K562 (cell line): ENCODE measurements around the gene TAS1R3. TPM values are rescaled to one million over a fixed set of nuclear protein-coding genes. Genes with fewer than 3 reads are reported as not detected.

ENCODE experiments used
- ATF1 ChIP-seq, 2 experiments: fragments of 450-650 bp in 1 of 2; IDR thresholded peaks; 2 replicates each; pipeline ENCODE4 v1.6.1; 2016; ENCODE audit warnings: missing compliant biosample characterization in 1 of 2, missing genetic modification characterization in 1 of 2
- CBFA2T3 ChIP-seq: fragments of 450-650 bp; IDR thresholded peaks from 2 replicates; pipeline ENCODE4 v1.6.1; 2017
- FOS ChIP-seq: IDR thresholded peaks from 3 replicates; pipeline ENCODE4 v1.6.1; 2011; ENCODE audit not compliant: insufficient read length; ENCODE audit errors: extremely low read depth
- KHSRP ChIP-seq: fragments of 450-650 bp; IDR thresholded peaks from 2 replicates; pipeline ENCODE4 v1.6.1; 2017
- MBD2 ChIP-seq: sonication (generic); IDR thresholded peaks from 2 replicates; pipeline ENCODE4 v1.6.1; 2016; ENCODE audit warnings: low read depth, borderline replicate concordance
- NCOR1 ChIP-seq: fragments of 450-650 bp; IDR thresholded peaks from 2 replicates; pipeline ENCODE4 v1.6.1; 2016; ENCODE audit warnings: mild to moderate bottlenecking, moderate library complexity
- NFATC3 ChIP-seq: fragments of 450-650 bp; IDR thresholded peaks from 2 replicates; pipeline ENCODE4 v1.6.1; 2017; ENCODE audit warnings: mild to moderate bottlenecking
- RAD51 ChIP-seq: fragments of 450-650 bp; IDR thresholded peaks from 2 replicates; pipeline ENCODE4 v1.7.1; 2016; ENCODE audit warnings: low read depth, mild to moderate bottlenecking, borderline replicate concordance
- RBBP5 ChIP-seq: fragments of 200-600 bp; sonication (generic); IDR thresholded peaks from 2 replicates; pipeline ENCODE4 v1.6.1; 2012; ENCODE audit warnings: borderline replicate concordance, mild to moderate bottlenecking, low read length, control low read depth, inconsistent platforms; ENCODE audit not compliant: insufficient read depth, poor library complexity, severe bottlenecking
- TCFL5 ChIP-seq: fragments of 250-450 bp; sonication (Bioruptor Pico); conservative IDR thresholded peaks from 2 replicates; pipeline ENCODE4 v1.6.1; 2021; ENCODE audit warnings: mild to moderate bottlenecking, moderate library complexity, matching md5 sums
- TFAM ChIP-seq: fragments of 250-450 bp; sonication (Bioruptor Pico); conservative IDR thresholded peaks from 2 replicates; pipeline ENCODE4 v1.5.0; 2021; ENCODE audit warnings: mild to moderate bottlenecking, moderate library complexity
- TFAP4 ChIP-seq: sonication (generic); formaldehyde crosslinking; IDR thresholded peaks from 2 replicates; pipeline ENCODE4 v1.8.0; 2022; ENCODE audit warnings: missing genetic modification reagents, mild to moderate bottlenecking, moderate library complexity, borderline replicate concordance
- THRA ChIP-seq: fragments of 450-650 bp; IDR thresholded peaks from 2 replicates; pipeline ENCODE4 v1.6.1; 2017; ENCODE audit warnings: mild to moderate bottlenecking, moderate library complexity
- ZNF311 ChIP-seq: fragments of 250-450 bp; sonication (Bioruptor Pico); IDR thresholded peaks from 2 replicates; pipeline ENCODE4 v1.4.0; 2020; ENCODE audit warnings: mild to moderate bottlenecking, moderate library complexity
- ZNF518B ChIP-seq: fragments of 250-450 bp; sonication (Bioruptor Pico); IDR thresholded peaks from 2 replicates; pipeline ENCODE4 v1.5.0; 2021; ENCODE audit warnings: mild to moderate bottlenecking, moderate library complexity
- polyA plus RNA-seq, 8 experiments: library from polyadenylated mRNA; depleted of rRNA in 4 of 8; stranded (reverse) in 5 of 8; unstranded in 3 of 8; fragments of >200 nt; fragmentation: Nextera tagmentation in 2 of 8; fragmentation: Illumina TruSeq in 1 of 8; extraction: Ambion mirVana in 2 of 8; extraction: Trizol in 1 of 8; gene quantifications; 2 replicates each; pipeline versions ENCODE4 v1.2.1 to v1.2.3, GENCODE V29; 2011 to 2014; ENCODE audit warnings: inconsistent platforms in 1 of 8, missing spikeins in 1 of 8
- total RNA-seq, 7 experiments: library from RNA; depleted of rRNA in 6 of 7; stranded (reverse); fragments of >200 nt in 6 of 7; fragmentation: Illumina TruSeq in 2 of 7; extraction: Trizol in 2 of 7; gene quantifications; 2 replicates each; pipeline versions ENCODE4 v1.2.1 to v1.2.3, GENCODE V29; 2011 to 2021; ENCODE audit warnings: low replicate concordance in 1 of 7

Gene TAS1R3
- total and polyA plus RNA-seq, 9 of the 15 experiments (the other 6 are each of a cell fraction or from before 2014, with no cell fraction given): 0.07 to 0.13 TPM; not detected in 7

- TF ChIP-seq ZNF518B (CRISPR knock-in tag): no peak
- peak; percentile 81 for TF ChIP-seq RBBP5
- no peak for TF ChIP-seq TFAM (CRISPR knock-in tag)
- TF ChIP-seq NFATC3: no peak
- no peak for TF ChIP-seq NCOR1
- no peak for TF ChIP-seq RAD51
- no peak for TF ChIP-seq TCFL5 (CRISPR knock-in tag)
- TF ChIP-seq ZNF311: no peak
- TF ChIP-seq TFAP4 (CRISPR knock-in tag): peak; percentile 54; the same call in 1 of the 2 replicates
- peak; percentile 71; the same call in 1 of the 2 replicates for TF ChIP-seq MBD2
- no peak for TF ChIP-seq KHSRP
- no peak for TF ChIP-seq ATF1 (CRISPR knock-in tag; IDR thresholded peaks at IDR 0.05)
- TF ChIP-seq ATF1 (tag; IDR thresholded peaks at IDR 0.05): 0 out of 2 replicates have a peak, but pooled peaks have one; percentile 44
- peak; percentile 62 for TF ChIP-seq FOS
- no peak for TF ChIP-seq CBFA2T3
- no peak for TF ChIP-seq THRA
Measured at GRCh38 chr1:1324524-1325287, 6.4 kb upstream of the TAS1R3 start, which contains the start of the genes CPTP and INTS11 (continued).
